ENCODE results near the gene ANKRD55. TPM values are rescaled to one million over a fixed set of nuclear protein-coding genes. Genes with fewer than 3 reads are reported as not detected.

ANKRD55 gene
- total RNA-seq, 6 donors from 2014 or later, result 0.23 to 1.7 (median 0.98) TPM; not detected in 1

GRCh38 chr5:56112526-56113121, 120.5 kb downstream of the ANKRD55 start:
- 79% methylated on average over 11 of the region's 11 CpGs for WGBS, 2 donors
- no peak for DNase-seq

GRCh38 chr5:56111404-56111781, 121.7 kb downstream of the ANKRD55 start:
- no peaks in the 10 kb centered on the region for H3K36me3 ChIP-seq
- no peak for TF ChIP-seq EP300 (IDR thresholded peaks at IDR 0.05)
- no peak for TF ChIP-seq POLR2AphosphoS5 (IDR thresholded peaks at IDR 0.05)
- TF ChIP-seq POLR2A (IDR thresholded peaks at IDR 0.05), result no peak
- no peak for TF ChIP-seq CTCF (IDR thresholded peaks at IDR 0.05)

More at GRCh38 chr5:56112526-56113121, 120.5 kb downstream of the ANKRD55 start:
- Histone ChIP-seq H3K27me3 (no peaks in the 10 kb centered on the region), H3K27ac (no peak overlapping the region), H3K9me3 (no peaks in the 10 kb centered on the region), H3K4me3 (no peak overlapping the region), H3K36me3 (no peaks in the 10 kb centered on the region), H3K4me1 (peaks cover 0 to 9% (median 4%) of the 10 kb centered on the region in 4 donors)
- peak in 1 of 2 donors; percentile 47 for ATAC-seq (ENCODE audit: low FRiP score in 2 of 2)
- TF ChIP-seq POLR2AphosphoS5 (IDR thresholded peaks at IDR 0.05), result no peak
- TF ChIP-seq POLR2A (IDR thresholded peaks at IDR 0.05), result no peak
- no peak for TF ChIP-seq EP300 (IDR thresholded peaks at IDR 0.05)
- no peak for TF ChIP-seq CTCF (IDR thresholded peaks at IDR 0.05)

GRCh38 chr5:56110646-56111403, 122.3 kb downstream of the ANKRD55 start:
- H3K27ac ChIP-seq, result no peak overlapping the region
- ATAC-seq (ENCODE audit: low FRiP score in 2 of 2) (no peak), DNase-seq (no peak)
- no peak for TF ChIP-seq POLR2A (IDR thresholded peaks at IDR 0.05)
- TF ChIP-seq POLR2AphosphoS5 (IDR thresholded peaks at IDR 0.05), result no peak
- TF ChIP-seq CTCF (IDR thresholded peaks at IDR 0.05), result no peak
- no peak for TF ChIP-seq EP300 (IDR thresholded peaks at IDR 0.05)
- no peaks in the 10 kb centered on the region for H3K9me3 ChIP-seq
- WGBS, 2 donors, result 84 to 94% methylated on average over 6 of the region's 6 CpGs
- no peaks in the 10 kb centered on the region for H3K27me3 ChIP-seq
- peaks cover 0 to 6% (median 4%) of the 10 kb centered on the region in 4 donors for H3K4me1 ChIP-seq
- H3K4me3 ChIP-seq, result no peak overlapping the region
- no peaks in the 10 kb centered on the region for H3K36me3 ChIP-seq

More at GRCh38 chr5:56111404-56111781, 121.7 kb downstream of the ANKRD55 start:
- WGBS, 2 donors, result 87 to 97% methylated on average over 9 of the region's 9 CpGs
- ATAC-seq (ENCODE audit: low FRiP score in 2 of 2), result no peak
- Histone ChIP-seq H3K4me1 (peaks cover 0 to 6% (median 2%) of the 10 kb centered on the region in 4 donors), H3K4me3 (no peak overlapping the region), H3K27me3 (no peaks in the 10 kb centered on the region), H3K9me3 (no peaks in the 10 kb centered on the region), H3K27ac (no peak overlapping the region)
- DNase-seq, result no peak

GRCh38 chr5:56108246-56108645, 124.9 kb downstream of the ANKRD55 start:
- TF ChIP-seq POLR2AphosphoS5 (IDR thresholded peaks at IDR 0.05) (no peak), POLR2A (IDR thresholded peaks at IDR 0.05) (no peak), CTCF (IDR thresholded peaks at IDR 0.05) (no peak), EP300 (IDR thresholded peaks at IDR 0.05) (no peak)
- Histone ChIP-seq H3K27ac (no peak overlapping the region), H3K4me1 (peaks cover 0 to 6% (median 4%) of the 10 kb centered on the region in 4 donors), H3K9me3 (no peaks in the 10 kb centered on the region), H3K27me3 (no peaks in the 10 kb centered on the region), H3K36me3 (no peaks in the 10 kb centered on the region), H3K4me3 (no peak overlapping the region)
- DNase-seq (no peak), ATAC-seq (ENCODE audit: low FRiP score in 2 of 2) (no peak)
- WGBS, 2 donors, result 52 to 60% methylated on average over 3 of the region's 3 CpGs
